GM19438 (cell line): ENCODE measurements around the gene MYOD1.
A peak's percentile ranks its signal among the peaks of the same experiment; 100 is the strongest.

ENCODE experiments used
- ATAC-seq: cut with Tn5 transposase; IDR thresholded peaks from one replicate; pipeline ENCODE4 v1.9.1; 2021; ENCODE audit warnings: low read depth; ENCODE audit not compliant: unreplicated experiment

Gene MYOD1

GRCh38 chr11:17748044-17748443 lies 28.7 kb downstream of the MYOD1 start:
- ATAC-seq: no peak

- ATAC-seq: no peak
Measured at GRCh38 chr11:17748761-17749721, 29.7 kb downstream of the MYOD1 start.

GRCh38 chr11:17750013-17750800 lies 30.8 kb downstream of the MYOD1 start:
- ATAC-seq: no peak

- ATAC-seq: no peak
Measured at GRCh38 chr11:17750801-17751165, 31.4 kb downstream of the MYOD1 start.

- no peak for ATAC-seq
Measured at GRCh38 chr11:17751558-17751957, 32.2 kb downstream of the MYOD1 start.

- no peak for ATAC-seq
Measured at GRCh38 chr11:17752144-17752543, 32.8 kb downstream of the MYOD1 start.

GRCh38 chr11:17753153-17753552 lies 33.8 kb downstream of the MYOD1 start:
- ATAC-seq: no peak

GRCh38 chr11:17753641-17754040 lies 34.3 kb downstream of the MYOD1 start:
- no peak for ATAC-seq

- ATAC-seq: no peak
Measured at GRCh38 chr11:17755891-17756290, 36.5 kb downstream of the MYOD1 start.

- ATAC-seq: peak; percentile 80
Measured at GRCh38 chr11:17760102-17761029, 41.0 kb downstream of the MYOD1 start.

GRCh38 chr11:17762309-17762974 lies 43.1 kb downstream of the MYOD1 start:
- no peak for ATAC-seq

- no peak for ATAC-seq
Measured at GRCh38 chr11:17763244-17763643, 43.9 kb downstream of the MYOD1 start.

- ATAC-seq: no peak
Measured at GRCh38 chr11:17763703-17764102, 44.3 kb downstream of the MYOD1 start.

- no peak for ATAC-seq
Measured at GRCh38 chr11:17764446-17765218, 45.3 kb downstream of the MYOD1 start.

GRCh38 chr11:17765356-17766072 lies 46.1 kb downstream of the MYOD1 start:
- ATAC-seq: no peak

GRCh38 chr11:17766073-17766359 lies 46.6 kb downstream of the MYOD1 start:
- no peak for ATAC-seq

GRCh38 chr11:17766590-17766989 lies 47.2 kb downstream of the MYOD1 start:
- no peak for ATAC-seq

GRCh38 chr11:17767301-17767885 lies 48.0 kb downstream of the MYOD1 start:
- ATAC-seq: no peak
